Tibial artery (tissue), 4 donors: ENCODE measurements around the gene HTR4.

Experiments
- DNase-seq, 2 donors: peaks; one replicate each; pipeline ENCODE4 v3.0.0-alpha.2; 2019
- H3K27ac ChIP-seq, 2 donors: fragments of 200-600 bp; sonication (generic) in 1 of 2; 1 replicate in 1 of 2; 2 replicates in 1 of 2; pipeline ENCODE4 v1.5.1; 2018 to 2019; ENCODE audit warnings: mild to moderate bottlenecking in 1 of 2
- H3K27me3 ChIP-seq, 2 donors: fragments of 200-600 bp; sonication (generic) in 1 of 2; one replicate each; pipeline versions ENCODE4 v1.5.1 to v1.6.0; 2016 to 2019
- H3K36me3 ChIP-seq, 3 donors: fragments of 200-600 bp; sonication (generic) in 2 of 3; one replicate each; pipeline ENCODE4 v1.5.1; 2016 to 2019; ENCODE audit warnings: mild to moderate bottlenecking in 2 of 3
- H3K4me1 ChIP-seq, 4 donors: fragments of 200-600 bp; sonication (generic) in 2 of 4; 1 replicate in 3 of 4; 2 replicates in 1 of 4; pipeline ENCODE4 v1.5.1; 2016 to 2019
- H3K4me3 ChIP-seq, 2 donors: fragments of 200-600 bp; sonication (generic) in 1 of 2; 1 replicate in 1 of 2; 2 replicates in 1 of 2; pipeline ENCODE4 v1.5.1; 2018 to 2019; ENCODE audit warnings: mild to moderate bottlenecking in 2 of 2
- H3K9me3 ChIP-seq, 3 donors: fragments of 200-600 bp; sonication (generic) in 1 of 3; one replicate each; pipeline ENCODE4 v1.5.1; 2016 to 2019
- CTCF ChIP-seq, 2 experiments: fragments of 200-600 bp in 1 of 2; fragments of 450-650 bp in 1 of 2; IDR thresholded peaks; one replicate each; pipeline ENCODE4 v1.5.1; 2017 to 2019; ENCODE audit warnings: antibody characterized with exemption in 2 of 2, mild to moderate bottlenecking in 1 of 2, moderate library complexity in 1 of 2
- intact Hi-C: fragments of 100-400 bp; cut with DNase I; formaldehyde crosslinking; loops from one replicate; pipeline ENCODE4 v1.15.0; 2023; ENCODE audit warnings: low total_unique reads

The HTR4 gene

DNA sequence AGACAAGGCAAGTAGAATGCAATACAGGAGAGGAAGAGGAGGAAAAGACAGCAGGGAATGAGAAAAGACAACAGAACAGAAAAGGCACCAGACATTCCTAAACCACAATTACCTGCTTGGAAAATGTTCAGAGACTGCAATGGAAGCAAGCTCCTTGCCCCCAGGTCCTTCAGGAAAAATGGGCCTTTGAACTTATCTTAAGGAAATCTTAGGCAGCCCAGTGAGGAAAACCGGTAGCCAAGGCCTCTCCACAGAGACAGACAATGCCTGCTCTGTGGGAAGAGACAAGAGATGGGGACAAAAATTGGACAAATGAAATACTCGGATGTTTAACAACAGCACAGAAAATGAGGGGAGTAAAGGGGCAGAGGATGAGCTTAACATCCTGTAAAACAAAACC, 31.2 kb downstream of the HTR4 start:
- Histone ChIP-seq H3K36me3 (no peaks in the 10 kb centered on the region), H3K9me3 (no peaks in the 10 kb centered on the region), H3K27me3 (no peaks in the 10 kb centered on the region), H3K4me3 (no peak overlapping the region), H3K4me1 (peaks cover 0 to 9% (median 4%) of the 10 kb centered on the region in 4 donors), H3K27ac (no peak overlapping the region)
- no peak for TF ChIP-seq CTCF (IDR thresholded peaks at IDR 0.05)
- no peak for DNase-seq
- intact Hi-C loops = no loop called here

GRCh38 chr5:148620696-148621095, 33.6 kb downstream of the HTR4 start:
- Histone ChIP-seq H3K27me3 (no peaks in the 10 kb centered on the region), H3K4me1 (peaks cover 0 to 9% (median 4%) of the 10 kb centered on the region in 4 donors), H3K9me3 (no peaks in the 10 kb centered on the region), H3K36me3 (no peaks in the 10 kb centered on the region), H3K27ac (no peak overlapping the region), H3K4me3 (no peak overlapping the region)
- no peak for TF ChIP-seq CTCF (IDR thresholded peaks at IDR 0.05)
- DNase-seq = no peak
- intact Hi-C loops = no loop called here

- Histone ChIP-seq H3K27me3 (no peaks in the 10 kb centered on the region), H3K4me1 (peaks cover 0 to 9% (median 4%) of the 10 kb centered on the region in 4 donors), H3K9me3 (no peaks in the 10 kb centered on the region), H3K36me3 (no peaks in the 10 kb centered on the region), H3K4me3 (no peak overlapping the region), H3K27ac (no peak overlapping the region)
- no peak for TF ChIP-seq CTCF (IDR thresholded peaks at IDR 0.05)
- intact Hi-C loops = no loop called here
- DNase-seq = no peak
Measured at GRCh38 chr5:148620091-148620490, 34.2 kb downstream of the HTR4 start.

DNA sequence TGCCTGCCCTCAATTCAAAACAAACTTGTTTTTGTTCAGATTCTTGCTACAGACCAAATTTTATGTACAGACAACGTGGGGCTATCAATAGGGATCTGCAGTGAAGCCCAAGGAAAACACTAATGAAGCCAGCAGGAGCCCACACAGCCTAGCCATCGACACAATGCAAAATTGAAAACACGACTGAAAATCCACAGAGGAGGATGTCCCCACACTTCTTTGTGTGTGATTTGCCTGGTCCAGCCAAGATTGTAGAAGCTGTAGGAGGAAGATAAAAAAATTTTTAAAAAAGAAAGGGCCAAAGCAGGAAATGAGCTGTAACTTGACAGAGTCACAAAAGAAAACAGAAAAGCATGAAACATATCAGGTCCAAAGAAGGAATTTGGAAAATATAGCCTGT, 34.8 kb downstream of the HTR4 start:
- Histone ChIP-seq H3K36me3 (no peaks in the 10 kb centered on the region), H3K27me3 (no peaks in the 10 kb centered on the region), H3K9me3 (no peaks in the 10 kb centered on the region), H3K4me3 (no peak overlapping the region), H3K4me1 (peaks cover 0 to 9% (median 4%) of the 10 kb centered on the region in 4 donors), H3K27ac (peak overlapping the region in 1 of 2 donors; percentile 31)
- DNase-seq = no peak
- intact Hi-C loops = no loop called here
- TF ChIP-seq CTCF (IDR thresholded peaks at IDR 0.05) = no peak

DNA sequence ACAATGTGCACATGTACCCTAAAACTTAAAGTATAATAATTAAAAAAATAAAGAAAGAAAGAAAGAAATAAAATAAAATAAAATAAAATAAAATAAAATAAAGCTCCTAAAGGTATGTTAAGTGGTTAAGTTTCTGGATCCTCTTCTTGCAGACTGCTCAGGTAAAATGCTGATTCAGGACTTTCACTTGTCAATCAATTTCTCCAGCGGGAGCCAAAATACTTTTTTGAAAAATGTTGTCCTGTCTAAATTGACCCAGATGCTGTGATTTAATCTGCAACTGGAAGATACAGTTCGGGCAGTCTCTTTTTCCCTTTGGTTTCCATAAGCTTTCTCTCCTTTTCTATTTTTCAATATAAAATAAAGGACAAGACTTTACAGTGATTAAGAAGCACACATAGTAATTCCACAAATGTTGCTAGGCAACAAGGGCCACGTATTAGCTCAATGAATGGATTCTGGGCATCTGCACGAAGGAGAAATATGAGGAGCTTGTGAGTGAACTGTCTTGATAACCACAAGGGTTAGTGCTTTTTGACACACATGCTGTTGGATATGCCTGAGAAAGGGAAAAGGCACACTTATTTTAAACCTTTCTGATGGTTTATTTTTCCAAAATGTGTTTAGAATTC, 38.6 kb downstream of the HTR4 start:
- no peaks in the 10 kb centered on the region for H3K36me3 ChIP-seq
- no peak for TF ChIP-seq CTCF (IDR thresholded peaks at IDR 0.05)
- intact Hi-C loops = no loop called here
- H3K9me3 ChIP-seq = no peaks in the 10 kb centered on the region
- H3K27ac ChIP-seq = no peak overlapping the region
- peaks cover 0 to 9% (median 4%) of the 10 kb centered on the region in 4 donors for H3K4me1 ChIP-seq
- DNase-seq = no peak
- no peak overlapping the region for H3K4me3 ChIP-seq
- no peaks in the 10 kb centered on the region for H3K27me3 ChIP-seq

DNA sequence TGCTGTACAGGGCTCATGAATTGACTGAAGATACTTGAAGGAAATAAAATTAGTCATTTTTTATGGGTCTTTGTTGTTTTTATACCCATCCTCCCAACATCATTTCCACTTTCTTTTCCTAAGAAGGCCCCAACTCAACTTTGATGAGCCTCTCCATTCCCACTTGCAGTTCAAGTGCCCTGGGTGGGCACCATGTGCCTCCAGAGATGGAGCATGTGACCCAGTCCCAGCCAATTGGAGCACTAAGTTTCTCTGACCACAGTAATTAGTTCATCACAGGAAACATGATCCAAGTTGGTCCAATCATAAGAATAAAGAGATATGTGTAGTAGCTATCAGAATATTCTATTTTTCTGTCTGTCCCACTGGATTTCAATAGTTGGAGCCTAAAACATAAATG, 46.9 kb downstream of the HTR4 start:
- H3K4me3 ChIP-seq = no peak overlapping the region
- H3K36me3 ChIP-seq = no peaks in the 10 kb centered on the region
- TF ChIP-seq CTCF (IDR thresholded peaks at IDR 0.05) = no peak
- no peaks in the 10 kb centered on the region for H3K9me3 ChIP-seq
- no peaks in the 10 kb centered on the region for H3K27me3 ChIP-seq
- H3K27ac ChIP-seq = no peak overlapping the region
- H3K4me1 ChIP-seq = no peaks in the 10 kb centered on the region
- DNase-seq = no peak
- intact Hi-C loops = no loop called here
